GM18909 (cell line): ENCODE results near the gene NEK7.
"Not testable (repeated sequence)": the region's sequence is repeated elsewhere in the genome, so short reads cannot be mapped to it uniquely, and the experiment has no call there.

ENCODE experiments used
- ATAC-seq: cut with Tn5 transposase; IDR thresholded peaks from one replicate; pipeline ENCODE4 v1.9.1; 2021; ENCODE audit warnings: mild to moderate bottlenecking; ENCODE audit not compliant: unreplicated experiment, poor library complexity

Gene NEK7

GRCh38 chr1:198276241-198276640 lies 119.4 kb downstream of the NEK7 start:
- ATAC-seq: no peak

- no peak for ATAC-seq
These were observed 122.1 kb downstream of the NEK7 start for GRCh38 chr1:198278943-198279342.

- ATAC-seq: no peak
These were observed 123.3 kb downstream of the NEK7 start for GRCh38 chr1:198280080-198280479.

- no peak for ATAC-seq
These were observed 125.1 kb downstream of the NEK7 start for GRCh38 chr1:198281911-198282310.

GRCh38 chr1:198283222-198283621 lies 126.4 kb downstream of the NEK7 start:
- ATAC-seq: no peak

- no peak for ATAC-seq
These were observed 131.1 kb downstream of the NEK7 start for GRCh38 chr1:198287916-198288315.

- no peak for ATAC-seq
These were observed 133.4 kb downstream of the NEK7 start for GRCh38 chr1:198290089-198290683.

GRCh38 chr1:198291036-198291435 lies 134.2 kb downstream of the NEK7 start:
- ATAC-seq: no peak

GRCh38 chr1:198291924-198292323 lies 135.1 kb downstream of the NEK7 start:
- ATAC-seq: no peak

GRCh38 chr1:198295225-198295624 lies 138.4 kb downstream of the NEK7 start:
- no peak for ATAC-seq

GRCh38 chr1:198295971-198296370 lies 139.2 kb downstream of the NEK7 start:
- ATAC-seq: no peak

- no peak for ATAC-seq
These were observed 140.5 kb downstream of the NEK7 start for GRCh38 chr1:198297281-198297680.

GRCh38 chr1:198298640-198299039 lies 141.8 kb downstream of the NEK7 start:
- ATAC-seq: no peak

- no peak for ATAC-seq
These were observed 143.7 kb downstream of the NEK7 start for GRCh38 chr1:198300451-198300850.

- no peak for ATAC-seq
These were observed 147.6 kb downstream of the NEK7 start for GRCh38 chr1:198304431-198304830.

GRCh38 chr1:198314817-198315216 lies 158.0 kb downstream of the NEK7 start:
- not testable (repeated sequence) for ATAC-seq

- ATAC-seq: not testable (repeated sequence)
These were observed 158.5 kb downstream of the NEK7 start for GRCh38 chr1:198315331-198315730.

GRCh38 chr1:198316546-198317100 lies 159.8 kb downstream of the NEK7 start:
- no peak for ATAC-seq

- ATAC-seq: peak; percentile 65
These were observed 161.3 kb downstream of the NEK7 start for GRCh38 chr1:198318085-198318484.

GRCh38 chr1:198320759-198321158 lies 164.0 kb downstream of the NEK7 start:
- ATAC-seq: no peak

GRCh38 chr1:198326232-198326631 lies 169.4 kb downstream of the NEK7 start:
- ATAC-seq: no peak

- ATAC-seq: no peak
These were observed 170.1 kb downstream of the NEK7 start for GRCh38 chr1:198326915-198327314.
